ENCODE data around the gene TIFAB.

- no peak for TF ChIP-seq CTCF (IDR thresholded peaks at IDR 0.05)
- TF ChIP-seq POLR2AphosphoS5 (IDR thresholded peaks at IDR 0.05; ENCODE audit: insufficient read depth in 1 of 2, low read depth in 1 of 2) = no peak
These were observed 14.7 kb downstream of the TIFAB start for GRCh38 chr5:135437422-135437795.
